ENCODE measurements around the gene GIPC1. TPM values are rescaled to one million over a fixed set of nuclear protein-coding genes. Genes with fewer than 3 reads are reported as not detected.
"Not testable (repeated sequence)": the region's sequence is repeated elsewhere in the genome, so short reads cannot be mapped to it uniquely, and the experiment has no call there.

Gene GIPC1
- total RNA-seq, 1 donor from 2014 or later: 123 TPM

GRCh38 chr19:14463747-14464146 lies 32.2 kb downstream of the GIPC1 start:
- no peak for TF ChIP-seq CTCF (conservative IDR thresholded peaks at IDR 0.05)
- DNase-seq (ENCODE audit: extremely low spot score, unreplicated experiment): no peak
- Mint-ChIP-seq H3K27me3 (no peaks in the 10 kb centered on the region), H3K4me1 (ENCODE audit: unreplicated experiment) (no peaks in the 10 kb centered on the region), H3K9me3 (no peaks in the 10 kb centered on the region), H3K4me3 (no peak overlapping the region), H3K27ac (no peak overlapping the region), H3K36me3 (peaks cover 12% of the 10 kb centered on the region)

GRCh38 chr19:14462401-14462800 lies 33.5 kb downstream of the GIPC1 start:
- H3K36me3 Mint-ChIP-seq: peaks cover 12% of the 10 kb centered on the region
- not testable (repeated sequence) for H3K27ac Mint-ChIP-seq; H3K4me3 Mint-ChIP-seq; H3K27me3 Mint-ChIP-seq; H3K4me1 Mint-ChIP-seq (ENCODE audit: unreplicated experiment); DNase-seq (ENCODE audit: extremely low spot score, unreplicated experiment); H3K9me3 Mint-ChIP-seq

GRCh38 chr19:14460935-14461334 lies 35.0 kb downstream of the GIPC1 start:
- peaks cover 14% of the 10 kb centered on the region for H3K36me3 Mint-ChIP-seq
- no peak overlapping the region for H3K27ac Mint-ChIP-seq
- H3K9me3 Mint-ChIP-seq: no peaks in the 10 kb centered on the region
- H3K4me1 Mint-ChIP-seq (ENCODE audit: unreplicated experiment): no peaks in the 10 kb centered on the region
- H3K4me3 Mint-ChIP-seq: no peak overlapping the region
- no peaks in the 10 kb centered on the region for H3K27me3 Mint-ChIP-seq
- DNase-seq (ENCODE audit: extremely low spot score, unreplicated experiment): no peak
- TF ChIP-seq CTCF (conservative IDR thresholded peaks at IDR 0.05): no peak

- H3K36me3 Mint-ChIP-seq: peaks cover 16% of the 10 kb centered on the region
- DNase-seq (ENCODE audit: extremely low spot score, unreplicated experiment): no peak
- no peak overlapping the region for H3K27ac Mint-ChIP-seq
- H3K4me3 Mint-ChIP-seq: no peak overlapping the region
- no peaks in the 10 kb centered on the region for H3K27me3 Mint-ChIP-seq
- TF ChIP-seq CTCF (conservative IDR thresholded peaks at IDR 0.05): no peak
- no peaks in the 10 kb centered on the region for H3K9me3 Mint-ChIP-seq
- no peaks in the 10 kb centered on the region for H3K4me1 Mint-ChIP-seq (ENCODE audit: unreplicated experiment)
Measured at GRCh38 chr19:14459703-14460102, 36.2 kb downstream of the GIPC1 start.

GRCh38 chr19:14452303-14452702 lies 43.6 kb downstream of the GIPC1 start:
- H3K4me1 Mint-ChIP-seq (ENCODE audit: unreplicated experiment); H3K27ac Mint-ChIP-seq; H3K27me3 Mint-ChIP-seq; DNase-seq (ENCODE audit: extremely low spot score, unreplicated experiment); H3K4me3 Mint-ChIP-seq; H3K9me3 Mint-ChIP-seq: not testable (repeated sequence)
- H3K36me3 Mint-ChIP-seq: peaks cover 22% of the 10 kb centered on the region

GRCh38 chr19:14450876-14451275 lies 45.1 kb downstream of the GIPC1 start:
- no peak overlapping the region for H3K27ac Mint-ChIP-seq
- no peak overlapping the region for H3K4me3 Mint-ChIP-seq
- no peak for TF ChIP-seq CTCF (conservative IDR thresholded peaks at IDR 0.05)
- H3K4me1 Mint-ChIP-seq (ENCODE audit: unreplicated experiment): no peaks in the 10 kb centered on the region
- no peaks in the 10 kb centered on the region for H3K9me3 Mint-ChIP-seq
- no peak for DNase-seq (ENCODE audit: extremely low spot score, unreplicated experiment)
- no peaks in the 10 kb centered on the region for H3K27me3 Mint-ChIP-seq
- peaks cover 25% of the 10 kb centered on the region for H3K36me3 Mint-ChIP-seq
